OCI-LY7 (cell line): Measurements from ENCODE around the gene TRERF1. TPM values are rescaled to one million over a fixed set of nuclear protein-coding genes. Genes with fewer than 3 reads are reported as not detected.

Experiments used
- BruUV-seq: library from RNA; stranded (reverse); fragments of 400-500 nt; replicated peaks from 2 replicates; lab custom pipeline; 2021; lab: Mats Ljungman, UMichigan
- CTCF ChIA-PET: fragments of 300-600 bp; sonication (Branson Sonifier 250); formaldehyde crosslinking; loops from one replicate; lab custom pipeline; 2022; ENCODE audit warnings: antibody characterized with exemption; ENCODE audit not compliant: unreplicated experiment; lab: Charles Lee
- POLR2A ChIA-PET: fragments of 300-600 bp; sonication (Branson Sonifier 250); formaldehyde crosslinking; loops from one replicate; lab custom pipeline; 2022; ENCODE audit warnings: antibody characterized with exemption; lab: Charles Lee
- DNase-seq: peaks from one replicate; pipeline ENCODE4 v3.0.0-alpha.2; 2015; ENCODE audit warnings: low spot score
- H2AFZ ChIP-seq: fragments of 200-600 bp; sonication (generic), shearing (Covaris generic); 2 replicates; pipeline ENCODE4 v1.6.1; 2014; ENCODE audit warnings: mild to moderate bottlenecking, antibody characterized with exemption, low read length, moderate library complexity
- H3K27ac ChIP-seq: fragments of 200-600 bp; sonication (generic); 2 replicates; pipeline ENCODE4 v1.5.1; 2014; ENCODE audit warnings: mixed run types, low read depth, mild to moderate bottlenecking, moderate library complexity, low read length, inconsistent platforms; ENCODE audit not compliant: poor library complexity, severe bottlenecking
- H3K36me3 ChIP-seq: fragments of 200-600 bp; sonication (generic); 2 replicates; pipeline ENCODE4 v1.6.1; 2014; ENCODE audit warnings: mild to moderate bottlenecking, antibody characterized with exemption, low read length, moderate library complexity, mixed read lengths; ENCODE audit not compliant: insufficient read depth
- H3K4me1 ChIP-seq: fragments of 200-600 bp; sonication (generic); 2 replicates; pipeline ENCODE4 v1.5.1; 2014; ENCODE audit warnings: mild to moderate bottlenecking, low read length; ENCODE audit not compliant: insufficient read depth, poor library complexity, severe bottlenecking
- H3K4me2 ChIP-seq: fragments of 200-600 bp; sonication (generic); 2 replicates; pipeline ENCODE4 v1.6.1; 2014; ENCODE audit warnings: mild to moderate bottlenecking, low read length
- H3K4me3 ChIP-seq: fragments of 200-600 bp; sonication (generic); 2 replicates; pipeline ENCODE4 v1.5.1; 2014; ENCODE audit warnings: mild to moderate bottlenecking, low read depth, low read length; ENCODE audit not compliant: poor library complexity, severe bottlenecking
- H3K79me2 ChIP-seq: fragments of 200-600 bp; sonication (generic); 2 replicates; pipeline ENCODE4 v1.6.1; 2016; ENCODE audit warnings: low read depth, mild to moderate bottlenecking, low read length, moderate library complexity, mixed read lengths; ENCODE audit not compliant: insufficient read depth
- H3K9me2 ChIP-seq: fragments of 200-600 bp; sonication (generic); 2 replicates; pipeline ENCODE4 v1.6.1; 2016; ENCODE audit warnings: mild to moderate bottlenecking, low read length, mixed read lengths; ENCODE audit not compliant: insufficient read depth
- H3K9me3 ChIP-seq: fragments of 200-600 bp; sonication (generic); 2 replicates; pipeline ENCODE4 v1.6.1; 2014; ENCODE audit warnings: mild to moderate bottlenecking, mixed run types, low read length, mixed read lengths
- H4K20me1 ChIP-seq: fragments of 200-600 bp; sonication (generic); 2 replicates; pipeline ENCODE4 v1.6.1; 2014; ENCODE audit warnings: mild to moderate bottlenecking, antibody characterized with exemption, low read length, moderate library complexity, mixed read lengths; ENCODE audit not compliant: insufficient read depth
- CTCF ChIP-seq: fragments of 200-600 bp; sonication (generic); conservative IDR thresholded peaks from 2 replicates; pipeline ENCODE4 v1.5.1; 2014; ENCODE audit warnings: mild to moderate bottlenecking, antibody characterized with exemption, low read length, moderate library complexity, mixed read lengths
- EZH2phosphoT487 ChIP-seq: fragments of 200-600 bp; sonication (generic); IDR thresholded peaks from 2 replicates; pipeline ENCODE4 v1.6.1; 2018; ENCODE audit warnings: low read depth, borderline replicate concordance, mild to moderate bottlenecking, mixed run types, antibody characterized with exemption, low read length, moderate library complexity, mixed read lengths
- intact Hi-C: fragments of 100-400 bp; cut with micrococcal nuclease; formaldehyde crosslinking; loops from one replicate; pipeline ENCODE4 v1.10.0; 2022; ENCODE audit not compliant: unreplicated experiment
- total RNA-seq, 2 experiments: library from RNA; depleted of rRNA in 1 of 2; stranded (reverse); fragments of >200 nt in 1 of 2; shearing (Covaris generic) in 1 of 2; gene quantifications; 2 replicates each; pipeline ENCODE4 v1.2.3, GENCODE V29; 2014 to 2022

The TRERF1 gene
- total RNA-seq, 2 experiments from 2014 or later: 5.7 to 12.9 TPM

- intact Hi-C loops: no loop called here
- DNase-seq: no peak
- Histone ChIP-seq H3K27ac (no peak overlapping the region), H3K4me3 (no peak overlapping the region), H3K4me1 (no peaks in the 10 kb centered on the region), H2AFZ (no peak overlapping the region), H3K79me2 (no peaks in the 10 kb centered on the region), H3K9me3 (no peaks in the 10 kb centered on the region), H3K9me2 (no peaks in the 10 kb centered on the region), H3K4me2 (no peak overlapping the region), H3K36me3 (no peaks in the 10 kb centered on the region), H4K20me1 (no peaks in the 10 kb centered on the region)
- ChIA-PET POLR2A (no interaction called here), CTCF (no interaction called here)
- no TSS peak for BruUV-seq
- TF ChIP-seq CTCF (no peak), EZH2phosphoT487 (no peak)
These were observed 269.6 kb downstream of the TRERF1 start for GRCh38 chr6:42182101-42182500.

- no peak overlapping the region for H3K4me3 ChIP-seq
- no peaks in the 10 kb centered on the region for H4K20me1 ChIP-seq
- DNase-seq: no peak
- ChIA-PET POLR2A (interaction anchor here (0.5 kb wide), 1 partner anchor 40 kb away, joined by 6 read pairs; no protein-coding TSS in a partner anchor), CTCF (no interaction called here)
- no peak overlapping the region for H3K27ac ChIP-seq
- no peaks in the 10 kb centered on the region for H3K4me1 ChIP-seq
- H3K79me2 ChIP-seq: no peaks in the 10 kb centered on the region
- intact Hi-C loops: no loop called here
- H2AFZ ChIP-seq: no peak overlapping the region
- H3K9me2 ChIP-seq: no peaks in the 10 kb centered on the region
- H3K4me2 ChIP-seq: no peak overlapping the region
- no peaks in the 10 kb centered on the region for H3K36me3 ChIP-seq
- H3K9me3 ChIP-seq: no peaks in the 10 kb centered on the region
- no peak for TF ChIP-seq CTCF
- no peak for TF ChIP-seq EZH2phosphoT487
- BruUV-seq: no TSS peak
These were observed 271.8 kb downstream of the TRERF1 start for GRCh38 chr6:42179945-42180313.

- POLR2A ChIA-PET: interaction anchor here (0.5 kb wide), 1 partner anchor 40 kb away, joined by 6 read pairs; no protein-coding TSS in a partner anchor
- BruUV-seq: no TSS peak
- H2AFZ ChIP-seq: no peak overlapping the region
- CTCF ChIA-PET: no interaction called here
- H3K4me3 ChIP-seq: no peak overlapping the region
- no peaks in the 10 kb centered on the region for H3K9me2 ChIP-seq
- H4K20me1 ChIP-seq: no peaks in the 10 kb centered on the region
- no peaks in the 10 kb centered on the region for H3K36me3 ChIP-seq
- H3K4me1 ChIP-seq: no peaks in the 10 kb centered on the region
- no peak overlapping the region for H3K27ac ChIP-seq
- H3K4me2 ChIP-seq: no peak overlapping the region
- no peaks in the 10 kb centered on the region for H3K9me3 ChIP-seq
- no peak for TF ChIP-seq CTCF
- no peak for TF ChIP-seq EZH2phosphoT487
- no peak for DNase-seq
- intact Hi-C loops: no loop called here
- no peaks in the 10 kb centered on the region for H3K79me2 ChIP-seq
These were observed 272.3 kb downstream of the TRERF1 start for GRCh38 chr6:42179261-42179944.
